HepG2 (cell line): ENCODE measurements around the gene SPSB2. TPM values are rescaled to one million over a fixed set of nuclear protein-coding genes. Genes with fewer than 3 reads are reported as not detected.
A peak's percentile ranks its signal among the peaks of the same experiment; 100 is the strongest.

Experiments
- ATAC-seq: fragments of 200-7000 bp; cut with Tn5 transposase; 3 replicates; pipeline ENCODE4 v1.9.1; 2020; ENCODE audit warnings: mild to moderate bottlenecking, moderate library complexity
- BruUV-seq: library from RNA; stranded (reverse); fragments of 400-500 nt; replicated peaks from 2 replicates; lab custom pipeline; 2021; lab: Mats Ljungman, UMichigan
- CTCF ChIA-PET: fragments of 300-600 bp; formaldehyde crosslinking; extraction: SDS; loops from one replicate; lab custom pipeline; 2021; ENCODE audit warnings: low total read pairs, inconsistent platforms, low intra/inter-chr PET ratio; lab: Yijun Ruan, JAX
- POLR2A ChIA-PET: fragments of 350-600 bp; sonication (Branson Sonifier 250); formaldehyde crosslinking; loops from one replicate; lab custom pipeline; 2020; ENCODE audit warnings: antibody characterized with exemption, inconsistent platforms; lab: Yijun Ruan, JAX
- DNase-seq: peaks from one replicate; pipeline ENCODE4 v3.0.0-alpha.2; 2015; ENCODE audit warnings: low spot score
- FAIRE-seq: peaks from 3 replicates; lab custom pipeline; 2011; peaks lifted over from hg19 to GRCh38; lab: Jason Lieb, UNC
- H2AFZ ChIP-seq: one replicate; pipeline ENCODE4 v1.6.1; 2011; ENCODE audit warnings: low read length, inconsistent platforms
- H3K27ac ChIP-seq: fragments of 300-600 bp; 3 replicates; pipeline ENCODE4 v1.8.0; 2011; ENCODE audit warnings: mixed run types, mild to moderate bottlenecking, mixed read lengths, low read length, inconsistent platforms; ENCODE audit not compliant: insufficient read depth; ENCODE audit errors: extremely low read length
- H3K27me3 ChIP-seq, 2 experiments: fragments of 200-600 bp in 1 of 2; 2 replicates in 1 of 2; 3 replicates in 1 of 2; pipeline versions ENCODE4 v1.6.0 to v1.8.0; 2011; ENCODE audit warnings: low read length in 2 of 2, mild to moderate bottlenecking in 2 of 2, moderate library complexity in 2 of 2, inconsistent platforms in 1 of 2; ENCODE audit not compliant: insufficient read depth in 2 of 2, control insufficient read depth in 1 of 2
- H3K36me3 ChIP-seq, 2 experiments: fragments of 200-600 bp in 1 of 2; replicated peaks in 1 of 2; 2 replicates in 1 of 2; 3 replicates in 1 of 2; pipeline versions ENCODE4 v1.5.1 to v1.8.0; 2011; ENCODE audit warnings: low read length in 2 of 2, inconsistent platforms in 1 of 2; ENCODE audit not compliant: insufficient read depth in 2 of 2, control insufficient read depth in 1 of 2
- H3K4me1 ChIP-seq: 2 replicates; pipeline ENCODE4 v1.5.1; 2012; ENCODE audit warnings: low read length, inconsistent platforms; ENCODE audit not compliant: insufficient read depth
- H3K4me2 ChIP-seq: 2 replicates; pipeline ENCODE4 v1.6.0; 2011; ENCODE audit warnings: low read depth, low read length, inconsistent platforms
- H3K4me3 ChIP-seq, 3 experiments: fragments of 200-600 bp in 1 of 3; sonication (generic), shearing (Covaris generic) in 1 of 3; replicated peaks in 1 of 3; 2 replicates each; pipeline ENCODE4 v1.5.1; 2011 to 2016; ENCODE audit warnings: low read length in 3 of 3, inconsistent platforms in 2 of 3, low read depth in 2 of 3, mild to moderate bottlenecking in 2 of 3, control low read depth in 1 of 3, mixed read lengths in 1 of 3; ENCODE audit not compliant: insufficient read depth in 1 of 3
- H3K79me2 ChIP-seq: one replicate; pipeline ENCODE4 v1.6.1; 2011; ENCODE audit warnings: low read length, inconsistent platforms; ENCODE audit not compliant: insufficient read depth
- H3K9ac ChIP-seq: 2 replicates; pipeline ENCODE4 v1.6.0; 2011; ENCODE audit warnings: mild to moderate bottlenecking, low read depth, low read length, inconsistent platforms; ENCODE audit not compliant: insufficient read depth
- H3K9me3 ChIP-seq: 2 replicates; pipeline ENCODE4 v1.5.1; 2012; ENCODE audit warnings: mild to moderate bottlenecking, low read length
- H4K20me1 ChIP-seq: 2 replicates; pipeline ENCODE4 v1.6.0; 2011; ENCODE audit warnings: inconsistent platforms, mild to moderate bottlenecking, low read length, moderate library complexity; ENCODE audit not compliant: insufficient read depth
- ASH2L ChIP-seq: fragments of 300-600, 200-600 bp; sonication (generic); IDR thresholded peaks from 2 replicates; pipeline ENCODE4 v1.7.0; 2017; ENCODE audit warnings: low read depth, mild to moderate bottlenecking, moderate library complexity, mixed read lengths, low read length; ENCODE audit not compliant: insufficient read length
- GABPA ChIP-seq, 2 experiments: IDR thresholded peaks; 2 replicates each; pipeline ENCODE4 v1.6.1; 2011 to 2016; ENCODE audit warnings: low read depth in 2 of 2, low read length in 1 of 2, missing biosample characterization in 1 of 2, missing genetic modification characterization in 1 of 2
- HIVEP1 ChIP-seq: sonication (generic); formaldehyde crosslinking; IDR thresholded peaks from 2 replicates; pipeline ENCODE4 v1.4.0; 2020; ENCODE audit warnings: mild to moderate bottlenecking, missing genetic modification reagents
- MED13 ChIP-seq: sonication (generic); formaldehyde crosslinking; IDR thresholded peaks from 2 replicates; pipeline ENCODE4 v1.5.0; 2020; ENCODE audit warnings: missing genetic modification reagents
- MIER3 ChIP-seq: IDR thresholded peaks from 2 replicates; pipeline ENCODE4 v1.6.1; 2016; ENCODE audit warnings: missing compliant biosample characterization, borderline replicate concordance
- POGZ ChIP-seq: sonication (generic); formaldehyde crosslinking; IDR thresholded peaks from 2 replicates; pipeline ENCODE4 v1.4.0; 2020; ENCODE audit warnings: mild to moderate bottlenecking, missing genetic modification reagents
- SNAPC4 ChIP-seq: sonication (generic); formaldehyde crosslinking; IDR thresholded peaks from 2 replicates; pipeline ENCODE4 v1.4.0; 2020; ENCODE audit warnings: mild to moderate bottlenecking, missing genetic modification reagents
- ZMYM3 ChIP-seq: sonication (generic); formaldehyde crosslinking; IDR thresholded peaks from 2 replicates; pipeline ENCODE4 v1.5.1; 2020; ENCODE audit warnings: mild to moderate bottlenecking, missing genetic modification reagents
- ZNF350 ChIP-seq: sonication (generic); formaldehyde crosslinking; IDR thresholded peaks from 2 replicates; pipeline ENCODE4 v1.4.0; 2020; ENCODE audit warnings: mild to moderate bottlenecking, low read depth, missing genetic modification reagents, borderline replicate concordance
- ZNF570 ChIP-seq: sonication (generic); formaldehyde crosslinking; IDR thresholded peaks from 2 replicates; pipeline ENCODE4 v1.4.0; 2020; ENCODE audit warnings: mild to moderate bottlenecking, missing genetic modification reagents, borderline replicate concordance
- ZNF703 ChIP-seq: sonication (generic); formaldehyde crosslinking; IDR thresholded peaks from 2 replicates; pipeline ENCODE4 v1.5.1; 2020; ENCODE audit warnings: missing genetic modification reagents, mild to moderate bottlenecking, moderate library complexity, borderline replicate concordance
- ZNF770 ChIP-seq: sonication (generic); formaldehyde crosslinking; IDR thresholded peaks from 2 replicates; pipeline ENCODE4 v1.5.0; 2020; ENCODE audit warnings: mild to moderate bottlenecking, missing genetic modification reagents
- ZNF816 ChIP-seq: sonication (generic); formaldehyde crosslinking; IDR thresholded peaks from 2 replicates; pipeline ENCODE4 v1.8.0; 2022; ENCODE audit warnings: missing genetic modification reagents, mild to moderate bottlenecking, borderline replicate concordance
- WGBS: methylation state at CpG from one replicate; pipeline ENCODE4 v1.1.6; 2017; ENCODE audit warnings: low lambda C conversion rate; 5-methylcytosine and 5-hydroxymethylcytosine counted together
- in situ Hi-C: cut with HindIII; loops from 2 replicates; pipeline ENCODE4 v1.10.0; 2017; ENCODE audit warnings: low pct_unique_long_range_greater_than_20kb; ENCODE audit not compliant: extremely low pct_ligation_motif_present
- intact Hi-C: fragments of 100-400 bp; cut with micrococcal nuclease; formaldehyde crosslinking; loops from one replicate; pipeline ENCODE4 v1.10.0; 2022; ENCODE audit not compliant: unreplicated experiment
- polyA plus RNA-seq, 8 experiments: library from polyadenylated mRNA; depleted of rRNA in 3 of 8; stranded (reverse) in 7 of 8; unstranded in 1 of 8; fragments of >200 nt; fragmentation: Illumina TruSeq in 4 of 8; extraction: Trizol in 4 of 8; gene quantifications; 2 replicates each; pipeline versions ENCODE4 v1.2.1 to v1.2.3, GENCODE V29; 2011 to 2016; ENCODE audit warnings: low read depth in 4 of 8, missing spikeins in 1 of 8, mixed read lengths in 1 of 8; ENCODE audit not compliant: insufficient read depth in 1 of 8
- total RNA-seq, 5 experiments: library from RNA; depleted of rRNA; stranded (reverse); fragments of >200 nt; fragmentation: Illumina TruSeq; extraction: Trizol; gene quantifications; 2 replicates each; pipeline ENCODE4 v1.2.3, GENCODE V29; 2016; ENCODE audit warnings: low read depth in 1 of 5

The SPSB2 gene
- total and polyA plus RNA-seq, 2 of the 13 experiments (the other 11 are each of a cell fraction or from before 2014, with no cell fraction given) = 2.0 to 6.2 TPM

- ATAC-seq (peak; percentile 21), FAIRE-seq (no peak), DNase-seq (no peak)
- no peaks in the 10 kb centered on the region for H3K36me3 ChIP-seq
- 70% methylated on average over 5 of the region's 5 CpGs for WGBS
- H3K79me2 ChIP-seq = no peaks in the 10 kb centered on the region
- no peaks in the 10 kb centered on the region for H4K20me1 ChIP-seq
- peak overlapping the region; percentile 50 to 79 (median 65) for H3K4me3 ChIP-seq
- in situ Hi-C loops (no loop called here), intact Hi-C loops (loop anchor here (1.0 kb wide), 2 partner anchors 18 to 22 kb away; partner anchors contain the start of gene SPSB2)
- H3K4me2 ChIP-seq = peak overlapping the region; percentile 84
- no peaks in the 10 kb centered on the region; a peak in 1 of 5 replicates for H3K27me3 ChIP-seq
- H2AFZ ChIP-seq = peak overlapping the region; percentile 49
- ChIA-PET CTCF (interaction anchor here (1.6 to 2.5 kb wide), 2 partner anchors 19 to 22 kb away, joined by 7 to 24 read pairs; partner anchors contain the start of gene SPSB2), POLR2A (interaction anchor here (0.6 to 4.4 kb wide), 22 partner anchors 8 to 217 kb away, joined by 3 to 73 read pairs (median 8); partner anchors contain the start of genes C12orf57, CDCA3, COPS7A and ENO2)
- BruUV-seq = TSS peak; percentile 84
- peaks cover 51% of the 10 kb centered on the region for H3K4me1 ChIP-seq
- peak overlapping the region; percentile 86 for H3K9ac ChIP-seq
- no peaks in the 10 kb centered on the region for H3K9me3 ChIP-seq
- peak overlapping the region; percentile 88 for H3K27ac ChIP-seq
- 0 out of 2 replicates have a peak, but pooled peaks have one; percentile 20 for TF ChIP-seq HIVEP1
- no peak for TF ChIP-seq MIER3 (CRISPR knock-in tag)
- TF ChIP-seq MED13 (CRISPR knock-in tag) = no peak
- TF ChIP-seq ZMYM3 = peak; percentile 72; the same call in 1 of the 2 replicates
- TF ChIP-seq POGZ (CRISPR knock-in tag) = 0 out of 2 replicates have a peak, but pooled peaks have one; percentile 5
- no peak for TF ChIP-seq ZNF816 (CRISPR knock-in tag)
- TF ChIP-seq SNAPC4 (CRISPR knock-in tag) = 0 out of 2 replicates have a peak, but pooled peaks have one; percentile 1
- TF ChIP-seq ZNF350 (CRISPR knock-in tag) = 0 out of 2 replicates have a peak, but pooled peaks have one; percentile 7
- no peak for TF ChIP-seq ASH2L
- TF ChIP-seq GABPA (IDR thresholded peaks at IDR 0.05; ENCODE audit: low read depth, low read length) = no peak
- TF ChIP-seq GABPA (CRISPR knock-in tag; IDR thresholded peaks at IDR 0.05; ENCODE audit: low read depth) = no peak
- TF ChIP-seq ZNF703 (CRISPR knock-in tag) = 0 out of 2 replicates have a peak, but pooled peaks have one; percentile 49
- no peak for TF ChIP-seq ZNF570 (CRISPR knock-in tag)
- peak; percentile 93 for TF ChIP-seq ZNF770 (CRISPR knock-in tag)
Observed at GRCh38 chr12:6891646-6892001, 18.5 kb upstream of the SPSB2 start.
